HL-60 (cell line): Measurements from ENCODE around the gene PKD2.

Experiments used
- DNase-seq, 2 experiments: peaks; one replicate each; pipeline ENCODE4 v3.0.0-alpha.2; 2010 to 2020; ENCODE audit warnings: low read depth in 1 of 2, low spot score in 1 of 2
- H3K27ac ChIP-seq: fragments of 250-450 bp; sonication (Bioruptor Pico); replicated peaks from 2 replicates; pipeline ENCODE4 v1.5.1; 2020; ENCODE audit warnings: mild to moderate bottlenecking, moderate library complexity
- H3K27me3 ChIP-seq: fragments of 250-450 bp; sonication (Bioruptor Pico); 2 replicates; pipeline ENCODE4 v1.5.1; 2021; ENCODE audit warnings: mild to moderate bottlenecking, moderate library complexity; ENCODE audit not compliant: insufficient read depth, poor library complexity, severe bottlenecking
- H3K4me3 ChIP-seq: replicated peaks from 2 replicates; pipeline ENCODE4 v1.5.1; 2011; ENCODE audit warnings: mild to moderate bottlenecking, control low read depth, low read length; ENCODE audit not compliant: insufficient read depth
- CTCF ChIP-seq: IDR thresholded peaks from one replicate; pipeline ENCODE4 v1.5.1; 2011; ENCODE audit warnings: low read length, control low read depth, inconsistent platforms; ENCODE audit not compliant: insufficient read depth
- GABPA ChIP-seq: IDR thresholded peaks from 2 replicates; pipeline ENCODE4 v1.6.1; 2012; ENCODE audit warnings: low read depth
- POLR2AphosphoS5 ChIP-seq: IDR thresholded peaks from 2 replicates; pipeline ENCODE4 v1.6.1; 2012; ENCODE audit warnings: low read depth
- SPI1 ChIP-seq: IDR thresholded peaks from 2 replicates; pipeline ENCODE4 v1.6.1; 2012; ENCODE audit warnings: low read depth, mild to moderate bottlenecking, borderline replicate concordance
- TF ChIP-seq, protein P1 (sequence below): IDR thresholded peaks from 2 replicates; pipeline ENCODE4 v1.6.1; 2012; ENCODE audit warnings: low read depth; ENCODE audit not compliant: insufficient replicate concordance

PKD2 gene

GRCh38 chr4:88033309-88033708, 25.9 kb downstream of the PKD2 start:
- Histone ChIP-seq H3K27ac (no peak overlapping the region), H3K4me3 (no peak overlapping the region), H3K27me3 (no peaks in the 10 kb centered on the region)
- TF ChIP-seq CTCF (peak; percentile 38), GABPA (no peak), SPI1 (no peak)
- TF ChIP-seq, protein P1, sequence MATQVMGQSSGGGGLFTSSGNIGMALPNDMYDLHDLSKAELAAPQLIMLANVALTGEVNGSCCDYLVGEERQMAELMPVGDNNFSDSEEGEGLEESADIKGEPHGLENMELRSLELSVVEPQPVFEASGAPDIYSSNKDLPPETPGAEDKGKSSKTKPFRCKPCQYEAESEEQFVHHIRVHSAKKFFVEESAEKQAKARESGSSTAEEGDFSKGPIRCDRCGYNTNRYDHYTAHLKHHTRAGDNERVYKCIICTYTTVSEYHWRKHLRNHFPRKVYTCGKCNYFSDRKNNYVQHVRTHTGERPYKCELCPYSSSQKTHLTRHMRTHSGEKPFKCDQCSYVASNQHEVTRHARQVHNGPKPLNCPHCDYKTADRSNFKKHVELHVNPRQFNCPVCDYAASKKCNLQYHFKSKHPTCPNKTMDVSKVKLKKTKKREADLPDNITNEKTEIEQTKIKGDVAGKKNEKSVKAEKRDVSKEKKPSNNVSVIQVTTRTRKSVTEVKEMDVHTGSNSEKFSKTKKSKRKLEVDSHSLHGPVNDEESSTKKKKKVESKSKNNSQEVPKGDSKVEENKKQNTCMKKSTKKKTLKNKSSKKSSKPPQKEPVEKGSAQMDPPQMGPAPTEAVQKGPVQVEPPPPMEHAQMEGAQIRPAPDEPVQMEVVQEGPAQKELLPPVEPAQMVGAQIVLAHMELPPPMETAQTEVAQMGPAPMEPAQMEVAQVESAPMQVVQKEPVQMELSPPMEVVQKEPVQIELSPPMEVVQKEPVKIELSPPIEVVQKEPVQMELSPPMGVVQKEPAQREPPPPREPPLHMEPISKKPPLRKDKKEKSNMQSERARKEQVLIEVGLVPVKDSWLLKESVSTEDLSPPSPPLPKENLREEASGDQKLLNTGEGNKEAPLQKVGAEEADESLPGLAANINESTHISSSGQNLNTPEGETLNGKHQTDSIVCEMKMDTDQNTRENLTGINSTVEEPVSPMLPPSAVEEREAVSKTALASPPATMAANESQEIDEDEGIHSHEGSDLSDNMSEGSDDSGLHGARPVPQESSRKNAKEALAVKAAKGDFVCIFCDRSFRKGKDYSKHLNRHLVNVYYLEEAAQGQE = no peak
- DNase-seq = peak in 1 of 2 experiments; percentile 55

- TF ChIP-seq POLR2AphosphoS5 (no peak), CTCF (no peak), GABPA (no peak), SPI1 (no peak)
- TF ChIP-seq, protein P1 = no peak
- Histone ChIP-seq H3K4me3 (no peak overlapping the region), H3K27ac (no peak overlapping the region), H3K27me3 (no peaks in the 10 kb centered on the region)
- no peak for DNase-seq
Measured at GRCh38 chr4:88035292-88035691, 27.9 kb downstream of the PKD2 start.

- Histone ChIP-seq H3K27ac (no peak overlapping the region), H3K27me3 (no peaks in the 10 kb centered on the region), H3K4me3 (no peak overlapping the region)
- no peak for TF ChIP-seq SPI1
- no peak for TF ChIP-seq GABPA
- no peak for TF ChIP-seq POLR2AphosphoS5
- no peak for DNase-seq
Measured at GRCh38 chr4:88037447-88037846, 30.0 kb downstream of the PKD2 start.

GRCh38 chr4:88037936-88038335, 30.5 kb downstream of the PKD2 start:
- Histone ChIP-seq H3K4me3 (no peak overlapping the region), H3K27ac (no peak overlapping the region), H3K27me3 (no peaks in the 10 kb centered on the region)
- no peak for DNase-seq
- TF ChIP-seq, protein P1 = no peak
- TF ChIP-seq GABPA (no peak), CTCF (no peak), SPI1 (no peak), POLR2AphosphoS5 (no peak)
